GDM1 (cell line): Measurements from ENCODE around the gene TCF3.

Experiments
- DNase-seq: peaks from one replicate; lab custom pipeline; 2025; lab: John Stamatoyannopoulos, UW

Gene TCF3

GRCh38 chr19:1580957-1581356 is 71.5 kb downstream of the TCF3 start:
- DNase-seq, result no peak

GRCh38 chr19:1580382-1580781 is 72.0 kb downstream of the TCF3 start:
- no peak for DNase-seq

GRCh38 chr19:1579222-1579621 is 73.2 kb downstream of the TCF3 start:
- no peak for DNase-seq

DNA sequence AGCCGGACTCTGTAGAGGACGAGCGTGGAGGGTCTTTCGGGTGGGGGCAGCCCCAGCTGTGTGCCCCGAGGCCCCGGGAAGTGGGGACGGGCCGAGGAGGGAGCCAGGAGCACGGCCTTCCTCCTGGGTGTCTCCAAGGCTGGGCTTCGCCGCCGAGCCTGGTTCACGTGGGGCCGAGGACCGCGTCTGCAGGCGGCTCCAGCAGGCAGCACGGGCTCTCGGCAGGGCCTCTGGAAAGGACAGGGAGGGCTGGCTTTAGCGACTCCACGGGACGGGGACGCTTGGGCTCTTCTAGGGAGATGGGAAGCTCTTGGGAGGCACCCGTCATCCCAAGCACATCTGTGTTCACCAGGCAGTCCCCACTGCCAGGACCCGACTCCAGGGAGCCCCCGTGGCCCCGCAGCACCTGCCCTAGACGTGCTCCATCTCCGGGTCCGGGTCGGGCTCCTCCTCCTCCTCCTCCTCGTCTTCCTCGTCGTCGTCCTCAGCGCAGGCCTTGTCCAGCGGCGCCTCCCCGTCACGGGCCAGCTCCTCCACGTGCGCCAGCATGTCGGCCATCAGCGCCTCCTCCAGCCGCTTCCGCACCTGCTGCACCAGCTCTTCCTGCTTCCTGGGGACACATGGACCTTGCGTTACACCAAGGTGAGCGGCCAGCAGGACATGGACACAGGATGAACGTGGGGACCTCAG is 74.3 kb downstream of the TCF3 start:
- no peak for DNase-seq

- no peak for DNase-seq
Measured at GRCh38 chr19:1577090-1577928, 75.1 kb downstream of the TCF3 start.

DNA sequence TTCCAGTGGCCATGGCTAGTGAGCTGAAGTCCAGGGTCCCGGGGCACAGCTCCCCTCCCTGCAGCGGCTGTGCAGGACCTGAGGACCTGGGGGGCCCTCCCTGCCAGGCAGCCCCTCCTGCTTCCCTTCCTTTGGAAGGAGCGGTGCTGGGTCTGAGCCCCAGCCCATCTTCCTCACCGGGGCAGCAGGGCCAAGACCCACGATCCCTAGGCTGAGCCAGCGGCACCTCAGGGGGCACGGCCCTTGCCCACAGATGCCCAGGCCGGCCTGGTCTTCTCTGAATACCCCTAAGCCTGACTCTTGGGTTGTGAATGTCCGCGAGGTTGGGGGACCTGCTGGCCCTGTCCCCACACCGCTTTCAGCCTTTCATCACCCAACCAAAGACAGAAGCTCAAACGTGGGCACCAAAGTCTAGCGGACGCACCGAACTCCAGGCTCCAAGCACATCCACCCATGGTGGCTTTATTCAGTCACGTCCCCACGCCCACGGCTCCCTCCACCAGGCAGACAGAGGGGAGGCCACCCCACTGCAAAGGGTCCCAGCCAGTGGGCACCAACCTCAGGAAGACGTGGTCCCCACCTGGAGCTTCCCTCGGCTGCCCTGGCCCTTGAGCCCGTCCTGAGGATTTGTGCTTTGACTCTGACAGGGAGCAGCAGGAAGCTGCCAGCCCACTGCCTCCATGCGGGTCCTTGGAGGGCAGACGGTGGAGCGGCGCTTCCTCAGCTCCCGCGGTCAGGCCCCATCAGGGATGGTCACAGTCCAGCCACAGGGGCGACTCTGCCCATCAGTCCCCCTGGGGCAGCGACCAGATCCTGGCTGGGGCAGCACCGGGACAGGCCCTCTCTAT is 75.9 kb downstream of the TCF3 start:
- no peak for DNase-seq

- DNase-seq, result no peak
Measured at GRCh38 chr19:1575323-1576241, 76.8 kb downstream of the TCF3 start.

GRCh38 chr19:1574354-1575136 is 77.9 kb downstream of the TCF3 start:
- no peak for DNase-seq

DNA sequence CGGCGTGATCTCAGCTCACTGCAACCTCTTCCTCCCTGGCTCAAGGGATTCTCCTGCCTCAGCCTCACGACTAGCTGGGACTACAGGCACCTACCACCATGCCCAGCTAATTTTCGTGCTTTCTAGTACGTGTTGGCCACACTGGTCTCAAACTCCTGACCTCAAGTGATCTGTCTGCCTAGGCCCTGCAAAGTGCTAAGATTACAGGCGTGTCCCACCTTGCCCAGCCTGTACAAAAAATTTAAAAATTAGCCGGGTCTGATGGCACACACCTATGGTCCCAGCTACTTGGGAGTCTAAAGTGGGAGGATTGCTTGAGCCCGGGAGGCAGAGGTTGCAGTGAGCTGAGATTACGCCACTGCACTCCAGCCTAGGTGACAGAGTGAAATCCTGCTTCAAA is 79.6 kb downstream of the TCF3 start:
- no peak for DNase-seq

DNA sequence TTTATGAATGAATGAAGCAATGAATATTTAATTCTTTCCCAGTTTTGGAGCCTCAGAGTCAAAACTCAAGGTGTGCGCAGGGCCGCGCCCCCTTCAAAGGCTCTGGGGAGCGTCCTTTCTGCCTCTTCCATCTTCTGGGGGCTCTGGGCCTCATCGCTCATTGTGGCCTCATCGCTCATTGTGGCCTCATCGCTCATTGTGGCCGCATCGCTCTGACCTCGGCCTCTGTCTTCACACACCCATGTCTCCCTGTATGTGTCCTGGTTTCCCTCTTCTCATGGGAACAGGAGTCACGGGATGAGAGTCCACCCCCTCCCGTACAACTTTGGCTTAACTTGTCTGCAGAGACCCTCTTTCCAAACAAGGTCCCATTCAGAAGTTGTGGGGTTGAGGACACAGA is 81.1 kb downstream of the TCF3 start:
- no peak for DNase-seq

- DNase-seq, result no peak
Measured at GRCh38 chr19:1570836-1571235, 81.6 kb downstream of the TCF3 start.

GRCh38 chr19:1569997-1570396 is 82.4 kb downstream of the TCF3 start:
- no peak for DNase-seq

DNA sequence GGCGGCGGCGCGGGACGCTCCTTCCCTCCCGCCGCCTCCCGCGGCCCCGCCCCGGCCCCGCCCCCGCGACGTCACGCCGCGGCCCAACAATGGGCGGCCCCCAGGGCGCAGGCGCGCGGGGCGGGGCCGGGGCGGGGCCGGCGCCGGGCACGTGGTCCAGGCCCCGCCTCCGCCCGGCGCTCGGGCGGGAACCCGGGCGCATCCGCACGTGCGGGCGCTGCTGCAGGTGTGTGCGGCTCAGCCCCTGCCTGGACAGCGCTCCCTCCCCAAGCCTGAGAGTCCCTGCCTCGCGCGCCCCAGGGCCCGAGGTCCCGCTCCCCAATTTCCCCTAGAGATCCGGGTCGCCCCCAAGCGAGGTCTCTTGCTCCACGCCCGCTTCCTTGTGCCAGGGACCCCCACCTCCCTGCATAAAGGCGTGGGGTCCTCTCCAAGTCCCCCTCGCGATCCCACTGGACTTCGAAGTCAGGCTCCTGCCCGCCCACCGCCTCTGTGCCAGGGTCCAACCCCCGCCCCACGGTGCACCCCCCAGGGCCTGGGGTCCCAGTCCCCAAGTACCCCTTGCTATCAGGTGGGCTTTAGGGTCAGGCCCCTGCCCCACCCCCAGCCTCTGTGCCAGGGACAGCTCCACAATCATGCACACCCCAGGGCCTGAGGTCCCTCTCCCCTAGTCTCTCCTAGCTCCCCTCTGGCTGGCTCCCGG is 83.9 kb downstream of the TCF3 start, which contains the start of gene MEX3D:
Gene MEX3D, minus strand, starts transcription at position 6 of the 700 bp plus-strand sequence. CDS start 267 bp downstream, outside the sequence.
- peak; percentile 70 for DNase-seq

GRCh38 chr19:1567848-1568227 is 84.6 kb downstream of the TCF3 start:
- no peak for DNase-seq

DNA sequence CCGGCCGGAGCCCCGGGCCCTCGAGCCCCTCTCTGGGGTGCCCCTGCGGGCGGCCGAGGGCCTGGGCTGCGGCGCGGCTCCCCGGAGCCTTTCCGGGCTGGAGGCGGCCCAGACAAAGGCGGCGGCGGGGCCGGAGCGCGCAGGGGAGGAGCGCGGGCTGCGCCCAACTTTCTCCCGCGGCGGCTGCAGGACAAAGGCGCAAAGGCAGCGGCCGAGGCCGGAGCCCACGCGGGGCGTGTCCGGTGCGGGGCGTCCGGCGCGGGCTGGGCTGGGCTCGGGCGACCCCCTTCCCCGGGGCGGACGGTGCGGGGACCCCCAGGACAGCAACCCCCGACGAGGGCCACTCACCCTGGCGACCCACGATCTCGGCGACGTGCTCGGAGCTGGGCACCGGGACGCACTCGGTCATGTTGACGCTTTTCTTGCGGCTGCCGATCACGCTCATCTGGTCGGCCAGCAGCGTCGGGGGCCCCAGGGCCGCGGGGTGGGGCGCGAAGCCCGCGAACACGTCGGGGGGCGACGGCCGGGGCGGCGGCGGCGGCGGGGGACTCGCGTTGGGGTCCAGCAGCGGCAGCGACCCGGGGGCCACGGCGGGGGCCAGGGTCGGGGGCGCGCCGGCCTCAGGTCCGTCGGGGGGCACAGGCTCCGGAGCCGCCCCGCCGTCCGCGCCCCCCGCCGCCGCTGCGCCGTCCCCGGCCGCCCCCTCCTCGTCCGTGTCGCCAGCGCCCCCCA is 85.1 kb downstream of the TCF3 start:
- no peak for DNase-seq

DNA sequence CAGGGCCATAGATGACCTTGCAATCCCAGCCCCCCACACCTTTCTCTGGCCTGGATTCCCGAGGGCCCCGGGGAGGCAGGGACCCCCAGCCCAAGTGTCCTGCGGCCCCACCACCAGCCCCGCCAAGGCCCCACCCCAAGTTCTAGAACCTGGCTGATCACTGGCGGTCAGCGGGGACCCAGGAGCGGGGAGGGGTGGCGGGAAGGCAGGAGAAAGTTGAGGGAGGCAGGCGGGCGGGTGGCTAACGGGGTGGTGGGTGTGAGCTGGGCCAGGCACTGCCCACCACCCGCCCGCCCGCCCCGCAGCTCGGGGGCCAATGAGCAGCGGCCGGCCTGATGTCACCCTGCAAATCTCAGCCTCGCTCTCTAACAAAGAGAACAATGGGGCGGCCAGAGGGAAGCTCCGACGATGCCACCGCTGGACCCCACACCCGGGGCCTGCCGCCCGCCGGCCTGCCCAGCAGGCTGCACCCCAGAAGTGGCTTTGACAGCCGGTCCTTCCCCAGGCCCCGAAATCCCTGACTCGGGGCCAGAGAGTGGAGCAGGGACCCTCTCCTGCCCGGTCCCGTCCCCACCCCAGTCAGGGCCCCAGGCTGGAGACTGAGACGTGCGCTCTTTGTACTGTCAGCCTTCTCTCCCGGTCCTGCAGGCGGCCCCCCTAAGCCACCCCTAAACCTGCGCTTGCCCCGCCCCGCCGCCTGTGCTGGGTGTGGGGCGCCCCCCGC is 85.9 kb downstream of the TCF3 start:
- DNase-seq, result no peak

- no peak for DNase-seq
Measured at GRCh38 chr19:1563251-1563650, 89.2 kb downstream of the TCF3 start.

- no peak for DNase-seq
Measured at GRCh38 chr19:1561236-1561842, 91.1 kb downstream of the TCF3 start.
